Smooth muscle cell (in vitro differentiated cells): Measurements from ENCODE around the gene PLCB4. TPM values are rescaled to one million over a fixed set of nuclear protein-coding genes. Genes with fewer than 3 reads are reported as not detected.

Experiments used
- DNase-seq: peaks from one replicate; lab custom pipeline; 2025; ENCODE audit not compliant: unreplicated experiment; lab: John Stamatoyannopoulos, UW
- H2AFZ ChIP-seq: fragments of 200-600 bp; sonication (generic); 2 replicates; pipeline ENCODE4 v1.6.0; 2016; ENCODE audit warnings: antibody characterized with exemption, low read depth, mild to moderate bottlenecking
- H3F3A ChIP-seq: fragments of 200-600 bp; sonication (generic); 2 replicates; pipeline ENCODE4 v1.6.0; 2017; ENCODE audit warnings: antibody characterized with exemption, low read depth
- H3K27ac ChIP-seq: fragments of 200-600 bp; sonication (generic); 2 replicates; pipeline ENCODE4 v1.5.1; 2016; ENCODE audit warnings: low read depth, mild to moderate bottlenecking
- H3K27me3 ChIP-seq: fragments of 200-600 bp; sonication (generic); 2 replicates; pipeline ENCODE4 v1.6.1; 2016; ENCODE audit warnings: low read depth, mild to moderate bottlenecking
- H3K36me3 ChIP-seq: fragments of 200-600 bp; sonication (generic); 2 replicates; pipeline ENCODE4 v1.5.1; 2016; ENCODE audit warnings: low read depth
- H3K4me1 ChIP-seq: fragments of 200-600 bp; sonication (generic); 2 replicates; pipeline ENCODE4 v1.5.1; 2016; ENCODE audit warnings: low read depth
- H3K4me2 ChIP-seq: fragments of 200-600 bp; sonication (generic); 2 replicates; pipeline ENCODE4 v1.6.0; 2016; ENCODE audit warnings: mild to moderate bottlenecking
- H3K4me3 ChIP-seq: fragments of 200-600 bp; sonication (generic); 2 replicates; pipeline ENCODE4 v1.5.1; 2016; ENCODE audit warnings: mild to moderate bottlenecking
- H3K79me2 ChIP-seq: fragments of 200-600 bp; sonication (generic); 2 replicates; pipeline ENCODE4 v1.6.0; 2016; ENCODE audit warnings: low read depth, mild to moderate bottlenecking
- H3K9ac ChIP-seq: fragments of 200-600 bp; sonication (generic); 2 replicates; pipeline ENCODE4 v1.6.0; 2016; ENCODE audit warnings: low read depth
- H3K9me3 ChIP-seq: fragments of 200-600 bp; sonication (generic); replicated peaks from 2 replicates; pipeline ENCODE4 v1.5.1; 2016; ENCODE audit warnings: low read depth
- H4K20me1 ChIP-seq: fragments of 200-600 bp; sonication (generic); 2 replicates; pipeline ENCODE4 v1.6.0; 2016; ENCODE audit warnings: low read depth
- WGBS: methylation state at CpG from one replicate; pipeline ENCODE4 v1.1.7; 2016; ENCODE audit warnings: low lambda C conversion rate; 5-methylcytosine and 5-hydroxymethylcytosine counted together
- polyA plus RNA-seq: library from polyadenylated mRNA; unstranded; fragments of >200 nt; fragmentation: Nextera tagmentation; extraction: Ambion mirVana; gene quantifications from 2 replicates; pipeline ENCODE4 v1.2.1, GENCODE V29; 2016
- total RNA-seq: library from RNA; depleted of rRNA; stranded (reverse); fragments of >200 nt; gene quantifications from 2 replicates; pipeline ENCODE4 v1.2.3, GENCODE V29; 2014
- TF ChIP-seq, protein P1 (sequence below): fragments of 200-600 bp; sonication (generic); IDR thresholded peaks from 2 replicates; pipeline ENCODE4 v1.5.1; 2017; ENCODE audit warnings: borderline replicate concordance, mild to moderate bottlenecking, antibody characterized with exemption; ENCODE audit not compliant: insufficient read depth, poor library complexity, severe bottlenecking

Gene PLCB4
- total and polyA plus RNA-seq, 2 experiments from 2014 or later: 3.0 to 5.3 TPM

DNA sequence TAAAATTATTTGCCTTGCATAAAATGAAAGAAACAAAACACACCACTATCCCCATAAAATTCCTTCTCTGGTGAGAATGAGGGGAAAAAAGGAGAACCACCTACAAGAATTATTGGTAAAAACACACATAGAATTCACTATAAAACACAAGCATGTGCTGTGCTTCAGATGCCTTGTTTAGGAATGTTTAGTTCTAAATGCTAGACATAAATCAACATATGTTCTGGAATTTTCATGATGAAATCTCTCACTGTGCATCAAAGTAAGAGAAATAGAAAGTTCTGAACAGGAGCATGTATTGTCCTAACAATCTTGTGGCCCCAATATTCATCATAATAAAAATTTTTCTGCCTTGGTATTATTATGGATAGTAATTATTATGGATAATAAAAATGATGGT is 111.0 kb downstream of the PLCB4 start:
- Histone ChIP-seq H2AFZ (no peak overlapping the region), H3K79me2 (no peaks in the 10 kb centered on the region), H3F3A (no peaks in the 10 kb centered on the region), H3K36me3 (no peaks in the 10 kb centered on the region), H3K9me3 (no peaks in the 10 kb centered on the region), H4K20me1 (no peaks in the 10 kb centered on the region), H3K4me1 (no peaks in the 10 kb centered on the region), H3K9ac (no peak overlapping the region), H3K4me2 (no peak overlapping the region), H3K27ac (no peak overlapping the region), H3K27me3 (no peaks in the 10 kb centered on the region), H3K4me3 (no peak overlapping the region)
- TF ChIP-seq, protein P1, sequence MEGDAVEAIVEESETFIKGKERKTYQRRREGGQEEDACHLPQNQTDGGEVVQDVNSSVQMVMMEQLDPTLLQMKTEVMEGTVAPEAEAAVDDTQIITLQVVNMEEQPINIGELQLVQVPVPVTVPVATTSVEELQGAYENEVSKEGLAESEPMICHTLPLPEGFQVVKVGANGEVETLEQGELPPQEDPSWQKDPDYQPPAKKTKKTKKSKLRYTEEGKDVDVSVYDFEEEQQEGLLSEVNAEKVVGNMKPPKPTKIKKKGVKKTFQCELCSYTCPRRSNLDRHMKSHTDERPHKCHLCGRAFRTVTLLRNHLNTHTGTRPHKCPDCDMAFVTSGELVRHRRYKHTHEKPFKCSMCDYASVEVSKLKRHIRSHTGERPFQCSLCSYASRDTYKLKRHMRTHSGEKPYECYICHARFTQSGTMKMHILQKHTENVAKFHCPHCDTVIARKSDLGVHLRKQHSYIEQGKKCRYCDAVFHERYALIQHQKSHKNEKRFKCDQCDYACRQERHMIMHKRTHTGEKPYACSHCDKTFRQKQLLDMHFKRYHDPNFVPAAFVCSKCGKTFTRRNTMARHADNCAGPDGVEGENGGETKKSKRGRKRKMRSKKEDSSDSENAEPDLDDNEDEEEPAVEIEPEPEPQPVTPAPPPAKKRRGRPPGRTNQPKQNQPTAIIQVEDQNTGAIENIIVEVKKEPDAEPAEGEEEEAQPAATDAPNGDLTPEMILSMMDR: no peak
- DNase-seq: no peak

DNA sequence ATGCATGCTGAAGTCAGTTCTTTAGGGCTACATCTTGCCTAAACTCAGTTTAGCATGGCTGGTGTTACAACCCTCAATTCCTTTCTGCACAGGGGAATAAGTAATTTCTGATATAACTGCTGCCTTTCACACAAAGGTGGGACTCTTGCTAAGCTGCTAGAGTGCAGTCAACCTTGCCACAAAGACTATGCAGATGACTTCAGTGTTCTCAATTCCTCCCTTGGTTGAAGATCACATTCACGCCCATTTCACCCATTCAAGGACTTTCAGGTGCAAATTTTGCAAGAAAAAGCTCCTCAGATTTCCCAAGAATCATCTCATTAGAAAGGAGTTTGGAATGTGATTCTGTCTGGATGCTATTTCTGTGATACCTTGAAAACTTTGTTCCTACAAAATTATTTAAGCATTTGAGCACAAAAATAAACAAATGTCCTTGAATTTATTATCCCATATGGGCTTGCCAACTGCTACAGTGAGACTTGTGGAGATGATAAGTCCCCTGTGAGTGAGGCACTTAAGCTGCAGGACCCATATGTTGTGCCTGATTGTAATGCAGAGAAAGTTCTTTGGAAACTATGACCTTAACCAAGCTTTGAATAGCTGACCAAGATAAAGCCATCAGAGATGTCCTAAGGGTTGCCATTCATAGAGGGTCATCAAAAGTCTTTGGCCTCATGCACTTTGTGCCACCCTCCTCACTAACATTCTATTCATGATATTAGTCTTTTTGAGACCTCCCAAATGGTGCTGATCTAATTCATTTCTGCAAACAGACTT is 111.8 kb downstream of the PLCB4 start:
- no peaks in the 10 kb centered on the region for H3K79me2 ChIP-seq
- H3K4me1 ChIP-seq: peaks cover under 1% of the 10 kb centered on the region
- H3K27ac ChIP-seq: no peak overlapping the region
- H3K9ac ChIP-seq: no peak overlapping the region
- H3F3A ChIP-seq: no peaks in the 10 kb centered on the region
- H3K4me3 ChIP-seq: no peak overlapping the region
- H3K4me2 ChIP-seq: no peak overlapping the region
- DNase-seq: no peak
- H3K36me3 ChIP-seq: no peaks in the 10 kb centered on the region
- no peaks in the 10 kb centered on the region for H4K20me1 ChIP-seq
- TF ChIP-seq, protein P1: no peak
- 84% methylated on average over 1 of the region's 1 CpG for whole genome bisulfite sequencing
- no peak overlapping the region for H2AFZ ChIP-seq
- H3K9me3 ChIP-seq: no peaks in the 10 kb centered on the region
- H3K27me3 ChIP-seq: no peaks in the 10 kb centered on the region

DNA sequence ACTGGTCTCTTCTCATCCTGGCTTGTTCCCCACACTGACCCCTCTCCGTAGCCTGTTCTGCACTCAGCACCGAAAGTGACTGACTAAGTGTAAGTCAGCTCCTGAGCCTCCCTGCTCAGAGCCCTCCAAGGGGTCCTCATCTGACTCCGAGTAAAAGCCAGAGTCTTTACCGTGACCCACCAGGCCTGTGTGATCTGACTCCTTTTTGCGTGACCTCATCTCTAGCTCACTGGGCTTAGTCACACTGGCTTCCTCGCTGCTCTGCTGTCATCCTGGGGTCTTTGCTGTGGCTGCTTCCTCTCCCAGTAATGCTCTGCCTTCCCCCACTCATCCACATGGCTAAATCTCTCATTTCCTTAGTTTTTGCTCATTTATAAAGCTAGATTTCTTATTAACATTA is 116.6 kb downstream of the PLCB4 start:
- H3K27me3 ChIP-seq: no peaks in the 10 kb centered on the region
- H3K79me2 ChIP-seq: no peaks in the 10 kb centered on the region

More for the DNA sequence above, 116.6 kb downstream of the PLCB4 start:
- H2AFZ ChIP-seq: no peak overlapping the region
- no peak for DNase-seq
- no peak overlapping the region for H3K4me3 ChIP-seq
- H3F3A ChIP-seq: no peaks in the 10 kb centered on the region
- H3K4me2 ChIP-seq: peak overlapping the region; percentile 59
- WGBS: 45% methylated on average over 6 of the region's 6 CpGs
- H3K4me1 ChIP-seq: peaks cover 9% of the 10 kb centered on the region
- H3K9ac ChIP-seq: no peak overlapping the region
- H3K36me3 ChIP-seq: no peaks in the 10 kb centered on the region
- TF ChIP-seq, protein P1: no peak
- peak overlapping the region; percentile 62 for H3K27ac ChIP-seq
- no peaks in the 10 kb centered on the region for H4K20me1 ChIP-seq
- no peaks in the 10 kb centered on the region for H3K9me3 ChIP-seq
